HEK293 (cell line): Measurements from ENCODE around the gene ZNF423.
"Not testable (repeated sequence)": the region's sequence is repeated elsewhere in the genome, so short reads cannot be mapped to it uniquely, and the experiment has no call there.

Experiments used
- CTCF ChIA-PET: fragments of 350-600 bp; formaldehyde crosslinking; extraction: SDS; loops from one replicate; lab custom pipeline; 2021; ENCODE audit warnings: antibody characterized with exemption; lab: Yijun Ruan, JAX
- POLR2A ChIA-PET: fragments of 300-600 bp; formaldehyde crosslinking; extraction: SDS; loops from one replicate; lab custom pipeline; 2020; ENCODE audit warnings: antibody characterized with exemption, inconsistent platforms; lab: Yijun Ruan, JAX
- H3K27ac ChIP-seq: fragments of 200-500 bp; sonication (Bioruptor generic); 2 replicates; pipeline ENCODE4 v1.5.1; 2014; ENCODE audit warnings: low read depth, low read length, control low read depth, inconsistent platforms; ENCODE audit errors: extremely low read depth
- H3K36me3 ChIP-seq, 2 experiments: fragments of 200-500 bp in 1 of 2; sonication (Bioruptor generic) in 1 of 2; 1 replicate in 1 of 2; 2 replicates in 1 of 2; pipeline ENCODE4 v1.5.1; 2014 to 2017; ENCODE audit warnings: inconsistent platforms in 2 of 2, low read length in 2 of 2; ENCODE audit not compliant: control insufficient read depth in 2 of 2, insufficient read depth in 1 of 2
- H3K4me1 ChIP-seq: fragments of 200-500 bp; sonication (Bioruptor generic); 2 replicates; pipeline ENCODE4 v1.5.1; 2014; ENCODE audit warnings: mild to moderate bottlenecking, low read length, inconsistent platforms; ENCODE audit not compliant: control insufficient read depth, insufficient read depth
- H3K4me3 ChIP-seq: 2 replicates; pipeline ENCODE4 v1.5.1; 2011; ENCODE audit warnings: low read depth, mild to moderate bottlenecking, control low read depth, low read length, moderate library complexity
- H3K9me3 ChIP-seq: fragments of 200-500 bp; sonication (Bioruptor generic); 2 replicates; pipeline ENCODE4 v1.5.1; 2014; ENCODE audit warnings: low read depth, low read length, inconsistent platforms; ENCODE audit not compliant: control insufficient read depth, insufficient read depth
- EGR2 ChIP-seq: fragments of 450-650 bp; formaldehyde crosslinking; IDR thresholded peaks from 2 replicates; pipeline ENCODE4 v1.5.1; 2016; ENCODE audit warnings: low read depth, missing biosample characterization, missing genetic modification characterization
- GLI2 ChIP-seq: fragments of 450-650 bp; formaldehyde crosslinking; IDR thresholded peaks from 2 replicates; pipeline ENCODE4; 2017; ENCODE audit warnings: missing biosample characterization, missing genetic modification characterization, low read depth, borderline replicate concordance
- KLF1 ChIP-seq: fragments of 450-650 bp; formaldehyde crosslinking; IDR thresholded peaks from 2 replicates; pipeline ENCODE4 v1.5.1; 2016; ENCODE audit warnings: missing biosample characterization, missing genetic modification characterization
- SP2 ChIP-seq: fragments of 450-650 bp; formaldehyde crosslinking; IDR thresholded peaks from 2 replicates; pipeline ENCODE4 v1.5.1; 2016; ENCODE audit warnings: missing biosample characterization, missing genetic modification characterization
- YY2 ChIP-seq: fragments of 450-650 bp; formaldehyde crosslinking; IDR thresholded peaks from 2 replicates; pipeline ENCODE4 v1.5.1; 2016; ENCODE audit warnings: missing biosample characterization, missing genetic modification characterization
- ZFHX2 ChIP-seq: fragments of 450-650 bp; formaldehyde crosslinking; conservative IDR thresholded peaks from 2 replicates; pipeline ENCODE4 v1.5.1; 2016; ENCODE audit warnings: missing biosample characterization, missing genetic modification characterization
- ZNF37A ChIP-seq: fragments of 450-650 bp; IDR thresholded peaks from 2 replicates; pipeline ENCODE4 v1.5.1; 2018; ENCODE audit warnings: missing biosample characterization, missing genetic modification characterization
- ZNF544 ChIP-seq: fragments of 450-650 bp; formaldehyde crosslinking; IDR thresholded peaks from 2 replicates; pipeline ENCODE4 v1.5.0; 2017; ENCODE audit warnings: missing biosample characterization, missing genetic modification characterization
- ZNF610 ChIP-seq: fragments of 450-650 bp; formaldehyde crosslinking; IDR thresholded peaks from 2 replicates; pipeline ENCODE4 v1.5.1; 2016; ENCODE audit warnings: missing biosample characterization, missing genetic modification characterization, borderline replicate concordance
- ZNF660 ChIP-seq: fragments of 450-650 bp; IDR thresholded peaks from 2 replicates; pipeline ENCODE4 v1.5.1; 2018; ENCODE audit warnings: missing biosample characterization, mild to moderate bottlenecking, missing genetic modification characterization
- ZXDB ChIP-seq: fragments of 450-650 bp; formaldehyde crosslinking; IDR thresholded peaks from 2 replicates; pipeline ENCODE4 v1.5.1; 2016; ENCODE audit warnings: missing biosample characterization, missing genetic modification characterization
- TF ChIP-seq, protein P1 (sequence below): fragments of 450-650 bp; formaldehyde crosslinking; IDR thresholded peaks from 2 replicates; pipeline ENCODE4 v1.5.1; 2016; ENCODE audit warnings: missing biosample characterization, missing genetic modification characterization
- TF ChIP-seq, protein P2 (sequence below): fragments of 450-650 bp; formaldehyde crosslinking; IDR thresholded peaks from 2 replicates; pipeline ENCODE4 v1.5.1; 2016; ENCODE audit warnings: missing biosample characterization, missing genetic modification characterization, low read depth
- TF ChIP-seq, protein P3 (sequence below): fragments of 450-650 bp; formaldehyde crosslinking; IDR thresholded peaks from 2 replicates; pipeline ENCODE4 v1.5.1; 2017; ENCODE audit warnings: missing biosample characterization, missing genetic modification characterization
- TF ChIP-seq, protein P4 (sequence below): fragments of 450-650 bp; formaldehyde crosslinking; IDR thresholded peaks from 2 replicates; pipeline ENCODE4 v1.5.1; 2016; ENCODE audit warnings: missing biosample characterization, missing genetic modification characterization

Gene ZNF423

DNA sequence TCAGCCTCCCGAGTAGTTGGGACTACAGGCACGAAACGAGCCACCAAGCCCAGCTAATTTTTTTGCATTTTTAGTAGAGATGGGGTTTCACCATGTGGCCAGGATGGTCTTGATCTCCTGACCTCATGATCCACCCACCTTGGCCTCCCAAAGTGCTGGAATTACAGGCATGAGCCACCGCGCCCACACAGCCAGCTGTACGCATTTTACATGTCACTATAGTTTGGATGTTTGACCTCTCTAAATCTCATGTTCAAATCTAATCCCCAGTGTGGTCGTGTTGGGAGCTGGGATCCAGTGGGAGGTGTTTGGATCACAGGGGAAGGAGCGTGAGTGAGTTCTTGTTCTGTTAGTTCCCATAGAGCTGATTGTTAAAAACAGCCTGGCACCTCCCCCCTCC lies 293.0 kb downstream of the ZNF423 start:
- H3K9me3 ChIP-seq, POLR2A ChIA-PET, H3K4me3 ChIP-seq: not testable (repeated sequence)
- CTCF ChIA-PET = interaction anchor here (1.2 kb wide), 1 partner anchor 314 kb away, joined by 3 read pairs; no protein-coding TSS in a partner anchor
- TF ChIP-seq ZFHX2 (tag by site-specific recombination) (0 out of 2 replicates have a peak, but pooled peaks have one; percentile 16), EGR2 (peak; percentile 57; the same call in 1 of the 2 replicates)
- TF ChIP-seq, all 188 proteins: peak for 2; not testable (repeated sequence) for 186
- not testable (repeated sequence) for H3K36me3 ChIP-seq, H3K4me1 ChIP-seq, H3K27ac ChIP-seq

DNA sequence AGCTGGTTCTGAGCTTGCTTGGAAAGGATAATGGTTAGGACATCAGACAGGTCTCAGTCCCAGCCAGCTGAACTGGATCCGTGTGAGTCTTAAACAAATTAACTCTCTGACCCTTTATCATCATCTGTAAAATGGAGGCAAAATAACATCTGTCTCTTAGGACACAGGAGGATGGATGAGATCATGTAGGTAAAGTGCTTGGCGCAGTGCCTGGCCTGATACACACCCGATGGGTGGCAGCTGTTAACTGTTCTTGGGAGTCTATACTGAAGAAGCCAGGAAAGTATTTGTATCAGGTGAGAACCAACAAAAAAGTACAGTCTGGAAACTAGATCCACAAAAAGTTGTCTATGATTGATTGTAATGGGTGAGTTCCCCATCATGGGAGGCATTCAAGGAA lies 293.7 kb downstream of the ZNF423 start:
- TF ChIP-seq ZXDB (tag by site-specific recombination) (no peak), KLF1 (tag by site-specific recombination) (0 out of 2 replicates have a peak, but pooled peaks have one; percentile 24)
- TF ChIP-seq, all 188 proteins: peak for 1
- Histone ChIP-seq H3K4me1 (no peaks in the 10 kb centered on the region; the same call in 1 of the 2 replicates), H3K36me3 (no peaks in the 10 kb centered on the region), H3K4me3 (no peak overlapping the region), H3K9me3 (no peaks in the 10 kb centered on the region), H3K27ac (no peak overlapping the region)
- CTCF ChIA-PET = interaction anchor here (0.8 to 1.2 kb wide), 2 partner anchors 315 to 359 kb away, joined by 3 read pairs; no protein-coding TSS in a partner anchor
- POLR2A ChIA-PET = no interaction called here

DNA sequence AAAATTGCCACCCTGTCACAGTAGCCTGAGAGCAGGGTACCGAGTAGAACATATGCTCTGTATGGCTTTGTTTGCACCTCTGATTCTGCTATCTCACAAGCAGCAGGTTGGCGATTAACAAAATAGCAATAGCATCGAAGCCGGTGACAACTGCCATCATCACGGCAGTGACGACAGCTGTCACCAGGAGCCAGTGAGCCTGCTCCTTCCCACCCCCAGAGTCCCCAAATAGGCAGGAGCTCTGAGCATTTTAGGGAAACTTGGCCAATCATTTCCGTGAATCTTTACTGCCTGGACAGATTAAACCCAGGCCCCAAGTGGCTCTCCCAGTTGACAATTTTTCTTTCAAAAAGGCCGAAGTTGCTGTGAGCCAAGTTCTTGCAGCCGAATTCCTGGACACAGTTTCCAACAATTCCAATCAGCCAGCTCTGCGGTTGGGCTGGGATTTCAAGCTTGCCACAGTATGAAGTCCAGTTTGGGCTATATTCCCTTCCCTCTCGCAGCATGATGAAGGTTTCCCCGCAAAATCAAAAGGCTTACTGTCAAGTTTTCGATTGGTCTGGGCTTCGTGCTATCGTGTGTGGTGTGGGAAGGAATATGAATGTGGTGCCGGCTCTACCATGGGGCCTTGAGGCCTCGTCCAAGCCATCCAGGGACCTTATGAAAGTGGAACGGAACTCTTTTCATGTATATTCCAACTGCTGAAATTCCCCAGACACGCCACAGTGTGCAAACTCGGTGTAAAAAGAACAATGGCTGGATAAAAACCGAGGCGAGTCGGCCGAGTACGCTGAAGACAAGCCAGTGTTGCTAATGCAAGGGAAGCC lies 295.7 kb downstream of the ZNF423 start:
- ChIA-PET CTCF (no interaction called here), POLR2A (no interaction called here)
- Histone ChIP-seq H3K36me3 (no peaks in the 10 kb centered on the region), H3K9me3 (no peaks in the 10 kb centered on the region), H3K27ac (no peak overlapping the region), H3K4me1 (no peaks in the 10 kb centered on the region; the same call in 1 of the 2 replicates), H3K4me3 (no peak overlapping the region)
- TF ChIP-seq SP2 (tag by site-specific recombination) (no peak), ZNF37A (tag by site-specific recombination) (no peak), ZNF544 (tag by site-specific recombination) (no peak), ZNF660 (tag by site-specific recombination) (no peak), GLI2 (no peak), ZNF610 (no peak), YY2 (tag by site-specific recombination) (no peak)
- TF ChIP-seq, protein P1, sequence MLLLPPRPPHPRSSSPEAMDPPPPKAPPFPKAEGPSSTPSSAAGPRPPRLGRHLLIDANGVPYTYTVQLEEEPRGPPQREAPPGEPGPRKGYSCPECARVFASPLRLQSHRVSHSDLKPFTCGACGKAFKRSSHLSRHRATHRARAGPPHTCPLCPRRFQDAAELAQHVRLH (tag by site-specific recombination) = no peak
- TF ChIP-seq, protein P2, sequence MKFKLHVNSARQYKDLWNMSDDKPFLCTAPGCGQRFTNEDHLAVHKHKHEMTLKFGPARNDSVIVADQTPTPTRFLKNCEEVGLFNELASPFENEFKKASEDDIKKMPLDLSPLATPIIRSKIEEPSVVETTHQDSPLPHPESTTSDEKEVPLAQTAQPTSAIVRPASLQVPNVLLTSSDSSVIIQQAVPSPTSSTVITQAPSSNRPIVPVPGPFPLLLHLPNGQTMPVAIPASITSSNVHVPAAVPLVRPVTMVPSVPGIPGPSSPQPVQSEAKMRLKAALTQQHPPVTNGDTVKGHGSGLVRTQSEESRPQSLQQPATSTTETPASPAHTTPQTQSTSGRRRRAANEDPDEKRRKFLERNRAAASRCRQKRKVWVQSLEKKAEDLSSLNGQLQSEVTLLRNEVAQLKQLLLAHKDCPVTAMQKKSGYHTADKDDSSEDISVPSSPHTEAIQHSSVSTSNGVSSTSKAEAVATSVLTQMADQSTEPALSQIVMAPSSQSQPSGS (tag by site-specific recombination) = no peak
- TF ChIP-seq, protein P3, sequence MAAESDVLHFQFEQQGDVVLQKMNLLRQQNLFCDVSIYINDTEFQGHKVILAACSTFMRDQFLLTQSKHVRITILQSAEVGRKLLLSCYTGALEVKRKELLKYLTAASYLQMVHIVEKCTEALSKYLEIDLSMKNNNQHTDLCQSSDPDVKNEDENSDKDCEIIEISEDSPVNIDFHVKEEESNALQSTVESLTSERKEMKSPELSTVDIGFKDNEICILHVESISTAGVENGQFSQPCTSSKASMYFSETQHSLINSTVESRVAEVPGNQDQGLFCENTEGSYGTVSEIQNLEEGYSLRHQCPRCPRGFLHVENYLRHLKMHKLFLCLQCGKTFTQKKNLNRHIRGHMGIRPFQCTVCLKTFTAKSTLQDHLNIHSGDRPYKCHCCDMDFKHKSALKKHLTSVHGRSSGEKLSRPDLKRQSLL = no peak
- TF ChIP-seq, protein P4, sequence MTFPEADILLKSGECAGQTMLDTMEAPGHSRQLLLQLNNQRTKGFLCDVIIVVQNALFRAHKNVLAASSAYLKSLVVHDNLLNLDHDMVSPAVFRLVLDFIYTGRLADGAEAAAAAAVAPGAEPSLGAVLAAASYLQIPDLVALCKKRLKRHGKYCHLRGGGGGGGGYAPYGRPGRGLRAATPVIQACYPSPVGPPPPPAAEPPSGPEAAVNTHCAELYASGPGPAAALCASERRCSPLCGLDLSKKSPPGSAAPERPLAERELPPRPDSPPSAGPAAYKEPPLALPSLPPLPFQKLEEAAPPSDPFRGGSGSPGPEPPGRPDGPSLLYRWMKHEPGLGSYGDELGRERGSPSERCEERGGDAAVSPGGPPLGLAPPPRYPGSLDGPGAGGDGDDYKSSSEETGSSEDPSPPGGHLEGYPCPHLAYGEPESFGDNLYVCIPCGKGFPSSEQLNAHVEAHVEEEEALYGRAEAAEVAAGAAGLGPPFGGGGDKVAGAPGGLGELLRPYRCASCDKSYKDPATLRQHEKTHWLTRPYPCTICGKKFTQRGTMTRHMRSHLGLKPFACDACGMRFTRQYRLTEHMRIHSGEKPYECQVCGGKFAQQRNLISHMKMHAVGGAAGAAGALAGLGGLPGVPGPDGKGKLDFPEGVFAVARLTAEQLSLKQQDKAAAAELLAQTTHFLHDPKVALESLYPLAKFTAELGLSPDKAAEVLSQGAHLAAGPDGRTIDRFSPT (tag by site-specific recombination) = no peak
